Fibroblast of the aortic adventitia (primary cell): ENCODE results near the gene CIITA. TPM values are rescaled to one million over a fixed set of nuclear protein-coding genes. Genes with fewer than 3 reads are reported as not detected.

Source experiments
- DNase-seq: peaks from one replicate; pipeline ENCODE4 v3.0.0-alpha.2; 2010; ENCODE audit warnings: low read depth
- H3K4me3 ChIP-seq: 2 replicates; pipeline ENCODE4 v1.5.1; 2011; ENCODE audit warnings: low read depth, mild to moderate bottlenecking, control low read depth, low read length, moderate library complexity
- CTCF ChIP-seq: IDR thresholded peaks from 2 replicates; pipeline ENCODE4 v1.5.1; 2011; ENCODE audit warnings: mild to moderate bottlenecking, low read length, control low read depth, inconsistent platforms; ENCODE audit not compliant: insufficient read depth
- total RNA-seq: library from RNA; depleted of rRNA; stranded (reverse); fragments of >200 nt; gene quantifications from 2 replicates; pipeline ENCODE4 v1.2.3, GENCODE V29; 2012; ENCODE audit warnings: low replicate concordance

CIITA gene
- total RNA-seq, 1 donor, result 1.3 TPM

GRCh38 chr16:10906482-10906881, 29.5 kb downstream of the CIITA start:
- no peak overlapping the region for H3K4me3 ChIP-seq
- no peak for TF ChIP-seq CTCF
- no peak for DNase-seq

GRCh38 chr16:10906914-10907756, 30.1 kb downstream of the CIITA start:
- no peak overlapping the region for H3K4me3 ChIP-seq
- no peak for TF ChIP-seq CTCF
- DNase-seq, result no peak

GRCh38 chr16:10907757-10908045, 30.7 kb downstream of the CIITA start:
- TF ChIP-seq CTCF, result no peak
- H3K4me3 ChIP-seq, result no peak overlapping the region
- DNase-seq, result no peak

- DNase-seq, result no peak
- TF ChIP-seq CTCF, result no peak
- no peak overlapping the region for H3K4me3 ChIP-seq
Observed at GRCh38 chr16:10911267-10911666, 34.3 kb downstream of the CIITA start.

- no peak overlapping the region for H3K4me3 ChIP-seq
- no peak for TF ChIP-seq CTCF
- DNase-seq, result no peak
Observed at GRCh38 chr16:10916534-10916933, 39.5 kb downstream of the CIITA start.

GRCh38 chr16:10918294-10919002, 41.4 kb downstream of the CIITA start:
- peak; percentile 97 for DNase-seq
- TF ChIP-seq CTCF, result peak; percentile 99

GRCh38 chr16:10919003-10919351, 42.0 kb downstream of the CIITA start:
- H3K4me3 ChIP-seq, result no peak overlapping the region
- TF ChIP-seq CTCF, result no peak
- DNase-seq, result no peak

More at GRCh38 chr16:10918294-10919002, 41.4 kb downstream of the CIITA start:
- H3K4me3 ChIP-seq, result no peak overlapping the region
